Mesenchymal stem cell (in vitro differentiated cells and primary cell): ENCODE data around the gene SLF2.

Experiments used
- DNase-seq: peaks from one replicate; pipeline ENCODE4 v3.0.0-alpha.2; 2013
- H2AFZ ChIP-seq: one replicate; pipeline ENCODE4 v1.6.1; 2013; ENCODE audit warnings: low read depth, mild to moderate bottlenecking, control low read depth, inconsistent platforms, low read length, moderate library complexity
- H2AK5ac ChIP-seq: 2 replicates; pipeline ENCODE4 v1.6.1; 2013; ENCODE audit warnings: low read length, moderate library complexity, mild to moderate bottlenecking, inconsistent platforms; ENCODE audit not compliant: severe bottlenecking
- H2BK120ac ChIP-seq: one replicate; pipeline ENCODE4 v1.6.1; 2013; ENCODE audit warnings: low read depth, mild to moderate bottlenecking, inconsistent platforms, low read length, moderate library complexity
- H2BK12ac ChIP-seq, 2 experiments: one replicate each; pipeline ENCODE4 v1.6.1; 2013; ENCODE audit warnings: inconsistent platforms in 2 of 2, low read length in 2 of 2, mild to moderate bottlenecking in 2 of 2, moderate library complexity in 2 of 2, control low read depth in 1 of 2
- H2BK15ac ChIP-seq: one replicate; pipeline ENCODE4 v1.6.1; 2013; ENCODE audit warnings: mild to moderate bottlenecking, low read depth, inconsistent platforms; ENCODE audit not compliant: poor library complexity, severe bottlenecking
- H2BK5ac ChIP-seq: 2 replicates; pipeline ENCODE4 v1.6.1; 2013; ENCODE audit warnings: low read depth, mild to moderate bottlenecking, low read length, control low read depth, inconsistent platforms; ENCODE audit not compliant: poor library complexity, severe bottlenecking
- H3K14ac ChIP-seq, 2 experiments: one replicate each; pipeline ENCODE4 v1.6.1; 2013; ENCODE audit warnings: inconsistent platforms in 2 of 2, low read length in 2 of 2, control low read depth in 1 of 2, mild to moderate bottlenecking in 1 of 2, moderate library complexity in 1 of 2
- H3K18ac ChIP-seq, 2 experiments: one replicate each; pipeline ENCODE4 v1.6.1; 2013; ENCODE audit warnings: inconsistent platforms in 2 of 2, low read length in 2 of 2, control low read depth in 1 of 2, low read depth in 1 of 2, mild to moderate bottlenecking in 1 of 2
- H3K23ac ChIP-seq, 2 experiments: one replicate each; pipeline ENCODE4 v1.6.1; 2013; ENCODE audit warnings: inconsistent platforms in 2 of 2, low read length in 2 of 2, mild to moderate bottlenecking in 2 of 2, moderate library complexity in 2 of 2, control low read depth in 1 of 2
- H3K27ac ChIP-seq: 2 replicates; pipeline ENCODE4 v1.5.1; 2013; ENCODE audit warnings: mild to moderate bottlenecking, moderate library complexity, low read length, control low read depth, inconsistent platforms; ENCODE audit not compliant: poor library complexity, severe bottlenecking
- H3K27me3 ChIP-seq, 2 experiments: 2 replicates each; pipeline versions ENCODE4 v1.6.1 to v1.7.0; 2013; ENCODE audit warnings: low read length in 2 of 2, mild to moderate bottlenecking in 2 of 2, moderate library complexity in 2 of 2, control low read depth in 1 of 2, inconsistent platforms in 1 of 2; ENCODE audit not compliant: control insufficient read depth in 1 of 2, insufficient read depth in 1 of 2
- H3K36me3 ChIP-seq, 2 experiments: 2 replicates each; pipeline versions ENCODE4 v1.6.1 to v1.7.0; 2013; ENCODE audit warnings: low read length in 2 of 2, control low read depth in 1 of 2, inconsistent platforms in 1 of 2, low read depth in 1 of 2, mild to moderate bottlenecking in 1 of 2; ENCODE audit not compliant: insufficient read depth in 2 of 2, control insufficient read depth in 1 of 2
- H3K4ac ChIP-seq, 2 experiments: one replicate each; pipeline ENCODE4 v1.6.1; 2013; ENCODE audit warnings: inconsistent platforms in 2 of 2, low read length in 2 of 2, mild to moderate bottlenecking in 2 of 2, moderate library complexity in 2 of 2, control low read depth in 1 of 2, low read depth in 1 of 2
- H3K4me1 ChIP-seq: 2 replicates; pipeline ENCODE4 v1.6.1; 2013; ENCODE audit warnings: low read depth, low read length, control low read depth; ENCODE audit not compliant: control insufficient read depth, insufficient read depth
- H3K4me2 ChIP-seq: 2 replicates; pipeline ENCODE4 v1.6.1; 2013; ENCODE audit warnings: low read length, mild to moderate bottlenecking, inconsistent platforms; ENCODE audit not compliant: poor library complexity, severe bottlenecking
- H3K4me3 ChIP-seq, 2 experiments: 2 replicates each; pipeline versions ENCODE4 v1.5.1 to v1.7.0; 2013; ENCODE audit warnings: low read length in 2 of 2, mild to moderate bottlenecking in 2 of 2, control low read depth in 1 of 2, low read depth in 1 of 2; ENCODE audit not compliant: insufficient read depth in 1 of 2
- H3K79me1 ChIP-seq: replicated peaks from 2 replicates; pipeline ENCODE4 v1.6.1; 2013; ENCODE audit warnings: mild to moderate bottlenecking, control low read depth, low read length, inconsistent platforms; ENCODE audit not compliant: poor library complexity, severe bottlenecking
- H3K9ac ChIP-seq: 2 replicates; pipeline ENCODE4 v1.7.0; 2013; ENCODE audit warnings: mild to moderate bottlenecking, low read length, moderate library complexity
- H3K9me3 ChIP-seq: 2 replicates; pipeline ENCODE4 v1.7.0; 2013; ENCODE audit warnings: mild to moderate bottlenecking, low read length; ENCODE audit not compliant: control insufficient read depth
- H4K8ac ChIP-seq: one replicate; pipeline ENCODE4 v1.6.1; 2013; ENCODE audit warnings: inconsistent platforms, mild to moderate bottlenecking, low read length, moderate library complexity
- H4K91ac ChIP-seq: one replicate; pipeline ENCODE4 v1.6.1; 2013; ENCODE audit warnings: mild to moderate bottlenecking, low read length, inconsistent platforms
- WGBS: methylation state at CpG from one replicate; pipeline ENCODE4 v1.1.7; 2013; ENCODE audit warnings: mixed read lengths; 5-methylcytosine and 5-hydroxymethylcytosine counted together

Gene SLF2

DNA sequence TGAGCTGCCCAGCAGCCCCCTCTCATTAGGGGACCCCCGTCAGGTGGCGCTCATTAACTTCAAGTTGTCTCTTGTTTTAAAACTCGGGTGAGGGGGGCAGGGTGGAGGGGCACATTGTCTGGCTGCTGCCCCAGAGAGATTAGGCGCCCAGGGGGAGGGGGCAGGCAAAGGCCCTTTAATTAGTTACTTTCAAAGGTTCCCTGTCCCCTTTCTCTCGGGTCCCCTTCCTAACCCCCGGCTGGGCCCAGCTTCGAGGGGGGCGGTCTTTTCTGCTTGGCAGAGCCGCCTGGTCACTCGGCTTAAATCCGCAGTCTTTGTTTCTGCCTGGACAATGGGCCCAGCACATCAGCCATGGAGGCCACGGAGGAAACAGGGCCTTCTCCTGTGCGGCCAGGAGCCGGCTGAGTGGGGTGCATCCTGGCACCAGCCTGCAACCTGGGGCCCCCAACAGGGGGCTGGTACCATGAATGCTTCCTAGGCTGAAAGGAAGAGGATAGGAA is 38.9 kb upstream of the SLF2 start:
- Histone ChIP-seq H2BK5ac (no peak overlapping the region), H3K27ac (no peak overlapping the region), H2AK5ac (no peak overlapping the region), H3K9me3 (no peaks in the 10 kb centered on the region), H3K27me3 (peaks cover 5 to 71% of the 10 kb centered on the region in 2 experiments), H3K9ac (no peak overlapping the region), H4K91ac (no peak overlapping the region), H2AFZ (no peak overlapping the region), H2BK15ac (no peak overlapping the region), H2BK12ac (no peak overlapping the region), H3K4me2 (no peak overlapping the region), H2BK120ac (no peak overlapping the region), H3K79me1 (no peaks in the 10 kb centered on the region), H4K8ac (no peak overlapping the region), H3K14ac (no peak overlapping the region), H3K36me3 (no peaks in the 10 kb centered on the region), H3K23ac (no peak overlapping the region), H3K18ac (no peak overlapping the region), H3K4ac (no peak overlapping the region), H3K4me1 (peaks cover 26% of the 10 kb centered on the region), H3K4me3 (no peak overlapping the region)
- WGBS, result 70% methylated on average over 14 of the region's 14 CpGs
- no peak for DNase-seq

GRCh38 chr10:100874702-100875483 is 37.9 kb upstream of the SLF2 start:
- H3K27ac ChIP-seq, result no peak overlapping the region
- no peak for DNase-seq
- H2BK120ac ChIP-seq, result no peak overlapping the region
- no peaks in the 10 kb centered on the region for H3K79me1 ChIP-seq
- H2BK15ac ChIP-seq, result no peak overlapping the region
- H3K18ac ChIP-seq, result no peak overlapping the region
- H3K27me3 ChIP-seq, result peaks cover 7 to 69% of the 10 kb centered on the region in 2 experiments
- H2BK5ac ChIP-seq, result no peak overlapping the region
- H3K9ac ChIP-seq, result no peak overlapping the region
- no peak overlapping the region for H2AK5ac ChIP-seq
- H4K91ac ChIP-seq, result no peak overlapping the region
- H4K8ac ChIP-seq, result no peak overlapping the region
- no peak overlapping the region for H3K23ac ChIP-seq
- no peaks in the 10 kb centered on the region for H3K9me3 ChIP-seq
- peaks cover 28% of the 10 kb centered on the region for H3K4me1 ChIP-seq
- H3K14ac ChIP-seq, result no peak overlapping the region
- WGBS, result 82% methylated on average over 18 of the region's 20 CpGs
- no peak overlapping the region for H2BK12ac ChIP-seq
- H3K4ac ChIP-seq, result no peak overlapping the region
- no peaks in the 10 kb centered on the region for H3K36me3 ChIP-seq
- H3K4me2 ChIP-seq, result no peak overlapping the region
- no peak overlapping the region for H2AFZ ChIP-seq
- no peak overlapping the region for H3K4me3 ChIP-seq

DNA sequence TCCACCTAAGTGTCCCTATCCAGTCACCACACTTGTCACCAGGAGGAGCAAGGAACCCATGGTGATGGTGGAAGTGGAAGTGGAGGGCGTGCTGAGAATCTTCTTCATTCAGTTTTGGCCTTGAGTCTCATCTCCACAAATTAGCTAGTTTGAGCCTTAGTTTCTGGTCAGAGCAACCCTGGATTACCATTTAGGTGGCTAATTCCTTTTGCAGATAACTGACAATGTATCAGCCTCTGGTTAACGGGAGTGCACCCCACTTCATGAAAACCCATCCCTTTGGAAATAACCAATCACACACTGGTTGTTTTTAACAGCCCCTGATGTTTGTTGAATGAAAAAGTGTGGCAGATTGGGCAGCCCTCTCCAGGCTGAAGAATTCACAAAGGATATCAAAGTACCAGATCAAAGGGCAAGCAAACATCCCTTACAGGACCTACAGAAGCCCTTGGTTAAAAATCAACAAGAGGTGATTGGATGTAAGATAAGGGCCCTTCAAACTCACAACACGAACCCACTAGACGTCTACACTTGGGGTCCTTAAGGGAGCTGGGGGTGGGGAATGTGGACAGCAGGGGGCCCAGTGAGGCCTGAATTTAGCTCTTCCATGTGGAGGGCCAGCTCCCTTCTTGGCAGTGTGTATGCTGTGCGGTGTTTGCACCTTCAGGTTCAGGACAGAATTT is 37.1 kb upstream of the SLF2 start:
- Histone ChIP-seq H3K23ac (no peak overlapping the region), H3K4me1 (peaks cover 29% of the 10 kb centered on the region), H3K4me3 (no peak overlapping the region), H3K14ac (no peak overlapping the region), H2AFZ (no peak overlapping the region), H2BK120ac (no peak overlapping the region), H4K8ac (no peak overlapping the region), H2BK15ac (no peak overlapping the region), H4K91ac (no peak overlapping the region), H3K27ac (no peak overlapping the region), H3K36me3 (no peaks in the 10 kb centered on the region), H3K27me3 (peaks cover 10 to 72% of the 10 kb centered on the region in 2 experiments), H2BK5ac (no peak overlapping the region), H3K9me3 (no peaks in the 10 kb centered on the region), H3K9ac (no peak overlapping the region), H2BK12ac (no peak overlapping the region), H3K18ac (no peak overlapping the region), H2AK5ac (no peak overlapping the region), H3K4me2 (no peak overlapping the region), H3K4ac (no peak overlapping the region), H3K79me1 (no peaks in the 10 kb centered on the region)
- DNase-seq, result no peak
- 21% methylated on average over 3 of the region's 5 CpGs for WGBS
